BLaER1 treated with 17β-estradiol and CSF1 and Interleukin-3, amounts not matched to agents 10 nM and 100 nM (cell line): ENCODE data around the gene CWC27.

Experiments used
- H3K27ac ChIP-seq, 11 experiments: shearing (Covaris generic); formaldehyde crosslinking; 2 replicates each; pipeline ENCODE4 v1.8.1; 2022
- H3K27me3 ChIP-seq, 11 experiments: shearing (Covaris generic); formaldehyde crosslinking; 2 replicates each; pipeline ENCODE4 v1.8.1; 2022
- H3K36me3 ChIP-seq, 11 experiments: shearing (Covaris generic); formaldehyde crosslinking; 2 replicates each; pipeline ENCODE4 v1.8.1; 2022
- H3K4me1 ChIP-seq, 10 experiments: shearing (Covaris generic); formaldehyde crosslinking; 2 replicates each; pipeline ENCODE4 v1.8.1; 2022
- H3K4me2 ChIP-seq, 11 experiments: shearing (Covaris generic); formaldehyde crosslinking; 2 replicates each; pipeline ENCODE4 v1.8.1; 2022
- H3K4me3 ChIP-seq, 10 experiments: shearing (Covaris generic); formaldehyde crosslinking; 2 replicates each; pipeline ENCODE4 v1.8.1; 2022
- H3K9ac ChIP-seq, 11 experiments: shearing (Covaris generic); formaldehyde crosslinking; 2 replicates each; pipeline ENCODE4 v1.8.1; 2022
- H3K9me3 ChIP-seq, 11 experiments: shearing (Covaris generic); formaldehyde crosslinking; replicated peaks in 1 of 11; 2 replicates each; pipeline ENCODE4 v1.8.1; 2022
- H4K20me1 ChIP-seq, 11 experiments: shearing (Covaris generic); formaldehyde crosslinking; 2 replicates each; pipeline ENCODE4 v1.8.1; 2022
- Cebpa-rat ChIP-seq, 11 experiments: shearing (Covaris generic); IDR thresholded peaks; 2 replicates each; pipeline ENCODE4 v1.8.1; 2022

The CWC27 gene

DNA sequence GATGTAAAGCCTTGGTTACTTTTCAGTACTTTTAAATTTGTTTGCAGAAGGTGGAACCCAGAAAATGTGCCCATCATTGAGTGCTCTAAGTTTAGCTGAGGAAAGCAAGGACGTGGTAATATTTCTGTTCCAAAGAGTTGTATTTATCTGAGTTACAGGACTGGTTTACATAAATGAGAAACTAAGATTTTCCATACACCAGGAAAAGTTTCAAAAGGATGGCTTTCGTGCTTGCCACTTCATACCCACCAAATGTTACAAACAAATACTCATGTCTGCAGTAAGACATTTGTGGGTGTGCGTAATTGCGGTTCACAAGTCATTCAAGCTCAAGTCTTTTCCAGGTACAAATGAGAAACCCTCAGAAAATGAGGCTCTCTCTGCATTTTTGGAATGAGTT is 68.1 kb downstream of the CWC27 start:
- no peak for TF ChIP-seq Cebpa-rat (IDR thresholded peaks at IDR 0.05)
- Histone ChIP-seq H3K4me2 (no peak overlapping the region), H3K36me3 (peaks cover 8 to 20% (median 13%) of the 10 kb centered on the region in 11 experiments; a peak in 19 of 22 replicates), H3K9me3 (0 out of 22 replicates have a peak, but pooled peaks cover 0 to 6% (median 0%) of the 10 kb centered on the region in 11 experiments), H3K27ac (no peak overlapping the region), H3K9ac (no peak overlapping the region), H3K4me3 (no peak overlapping the region), H3K27me3 (no peaks in the 10 kb centered on the region), H4K20me1 (no peaks in the 10 kb centered on the region), H3K4me1 (peaks cover 0 to 11% (median 0%) of the 10 kb centered on the region in 10 experiments; a peak in 1 of 20 replicates)

DNA sequence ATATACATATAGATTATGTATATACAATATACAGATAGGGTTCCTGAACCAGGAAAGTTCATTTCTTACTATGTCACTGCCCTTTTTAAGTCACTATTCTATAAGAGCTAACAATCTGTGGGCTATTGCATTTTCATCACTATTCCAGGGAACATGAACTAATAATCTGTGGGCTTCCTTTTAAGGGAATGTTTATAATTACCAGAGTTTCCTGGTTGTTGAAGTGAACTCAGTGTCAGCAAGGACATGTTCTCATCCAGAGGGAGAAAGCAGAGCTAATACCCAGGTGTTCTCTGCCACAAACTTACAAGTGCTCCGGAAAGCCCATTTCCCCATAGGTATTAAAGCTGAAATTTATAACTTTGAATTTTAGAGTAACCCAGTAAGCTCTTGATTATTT is 69.6 kb downstream of the CWC27 start:
- H3K4me3 ChIP-seq = no peak overlapping the region
- no peaks in the 10 kb centered on the region for H4K20me1 ChIP-seq
- H3K4me2 ChIP-seq = no peak overlapping the region
- peaks cover 0 to 11% (median 0%) of the 10 kb centered on the region in 10 experiments; a peak in 1 of 20 replicates for H3K4me1 ChIP-seq
- TF ChIP-seq Cebpa-rat (IDR thresholded peaks at IDR 0.05) = no peak
- peaks cover 9 to 30% (median 19%) of the 10 kb centered on the region in 11 experiments; a peak in 20 of 22 replicates for H3K36me3 ChIP-seq
- no peak overlapping the region for H3K9ac ChIP-seq
- H3K9me3 ChIP-seq = 0 out of 22 replicates have a peak, but pooled peaks cover 0 to 6% (median 0%) of the 10 kb centered on the region in 11 experiments
- H3K27me3 ChIP-seq = no peaks in the 10 kb centered on the region
- no peak overlapping the region for H3K27ac ChIP-seq

DNA sequence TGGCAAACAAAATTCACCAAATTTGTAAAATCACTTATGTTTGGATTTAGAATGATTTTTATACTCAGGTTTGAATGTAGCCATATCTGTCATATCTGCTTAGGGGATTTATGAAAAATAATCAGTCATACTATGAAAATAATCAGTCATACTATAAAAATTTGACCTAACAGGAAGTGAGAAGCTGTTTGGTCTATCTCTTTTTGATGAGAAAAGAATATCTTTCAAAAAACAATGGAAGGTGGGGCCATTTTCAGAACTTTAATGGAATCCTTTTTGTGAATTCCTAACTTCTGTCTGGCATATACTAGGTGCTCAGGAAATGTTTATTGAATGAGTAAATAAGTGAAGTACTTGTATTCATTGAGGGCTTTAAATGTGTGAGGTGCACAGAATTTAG is 70.1 kb downstream of the CWC27 start:
- Histone ChIP-seq H3K4me2 (no peak overlapping the region), H3K36me3 (peaks cover 9 to 34% (median 22%) of the 10 kb centered on the region in 11 experiments; a peak in 21 of 22 replicates), H4K20me1 (no peaks in the 10 kb centered on the region), H3K4me1 (peaks cover 0 to 11% (median 0%) of the 10 kb centered on the region in 10 experiments; a peak in 1 of 20 replicates), H3K27me3 (no peaks in the 10 kb centered on the region), H3K9me3 (peaks cover 0 to 7% (median 2%) of the 10 kb centered on the region in 11 experiments; a peak in 14 of 22 replicates), H3K27ac (no peak overlapping the region), H3K9ac (no peak overlapping the region), H3K4me3 (no peak overlapping the region)
- TF ChIP-seq Cebpa-rat (IDR thresholded peaks at IDR 0.05) = no peak

DNA sequence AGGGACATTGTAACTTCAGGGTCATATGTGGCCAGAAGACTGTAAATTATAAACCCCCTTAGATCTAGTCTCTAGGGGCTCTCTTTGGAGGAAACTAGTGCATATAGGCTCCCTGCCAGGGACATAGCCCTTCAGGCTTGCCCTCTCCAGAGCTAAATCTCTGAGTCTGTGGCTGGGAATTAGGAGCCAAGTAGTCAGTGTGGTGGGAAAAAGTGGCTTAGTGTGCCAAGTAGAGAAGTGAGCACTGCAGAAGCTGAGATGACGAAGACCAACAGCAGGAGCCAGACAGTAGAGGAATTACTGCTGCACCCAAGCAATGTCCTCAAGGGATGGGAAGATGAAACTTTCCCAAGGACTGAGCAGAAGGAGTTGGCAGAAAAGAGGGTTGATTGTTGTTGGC is 71.2 kb downstream of the CWC27 start:
- Histone ChIP-seq H3K27me3 (no peaks in the 10 kb centered on the region), H3K9ac (no peak overlapping the region), H4K20me1 (no peaks in the 10 kb centered on the region), H3K4me1 (peaks cover 0 to 11% (median 0%) of the 10 kb centered on the region in 10 experiments; a peak in 1 of 20 replicates), H3K27ac (no peak overlapping the region), H3K36me3 (peaks cover 20 to 45% (median 32%) of the 10 kb centered on the region in 11 experiments), H3K9me3 (peaks cover 11 to 19% (median 13%) of the 10 kb centered on the region in 11 experiments), H3K4me2 (no peak overlapping the region), H3K4me3 (no peak overlapping the region)
- TF ChIP-seq Cebpa-rat (IDR thresholded peaks at IDR 0.05) = no peak

DNA sequence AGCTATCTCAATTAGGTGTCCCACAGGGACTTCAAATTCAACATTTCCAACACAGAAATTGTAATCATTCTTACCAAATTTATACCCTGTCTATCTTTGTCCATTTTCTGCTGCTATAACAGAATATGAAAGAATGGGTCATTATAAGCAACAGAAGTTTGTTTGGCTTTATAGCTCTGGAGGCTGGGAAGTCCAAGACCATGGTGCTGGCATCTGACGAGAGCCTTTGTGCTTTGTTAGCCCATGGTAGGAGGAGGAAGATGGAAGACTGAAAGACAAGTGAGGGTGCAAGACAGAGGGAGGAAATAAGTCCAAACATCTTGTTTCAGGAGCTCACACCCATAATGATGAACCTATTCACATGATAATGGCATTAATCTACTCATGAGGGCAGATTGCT is 72.2 kb downstream of the CWC27 start:
- H3K27ac ChIP-seq = no peak overlapping the region
- peaks cover 21 to 29% (median 23%) of the 10 kb centered on the region in 11 experiments for H3K9me3 ChIP-seq
- no peaks in the 10 kb centered on the region for H4K20me1 ChIP-seq
- no peak for TF ChIP-seq Cebpa-rat (IDR thresholded peaks at IDR 0.05)
- H3K4me1 ChIP-seq = peaks cover 0 to 11% (median 0%) of the 10 kb centered on the region in 10 experiments; a peak in 1 of 20 replicates
- H3K9ac ChIP-seq = no peak overlapping the region
- H3K4me3 ChIP-seq = no peak overlapping the region
- no peak overlapping the region for H3K4me2 ChIP-seq
- no peaks in the 10 kb centered on the region for H3K27me3 ChIP-seq
- peaks cover 30 to 55% (median 42%) of the 10 kb centered on the region in 11 experiments for H3K36me3 ChIP-seq

DNA sequence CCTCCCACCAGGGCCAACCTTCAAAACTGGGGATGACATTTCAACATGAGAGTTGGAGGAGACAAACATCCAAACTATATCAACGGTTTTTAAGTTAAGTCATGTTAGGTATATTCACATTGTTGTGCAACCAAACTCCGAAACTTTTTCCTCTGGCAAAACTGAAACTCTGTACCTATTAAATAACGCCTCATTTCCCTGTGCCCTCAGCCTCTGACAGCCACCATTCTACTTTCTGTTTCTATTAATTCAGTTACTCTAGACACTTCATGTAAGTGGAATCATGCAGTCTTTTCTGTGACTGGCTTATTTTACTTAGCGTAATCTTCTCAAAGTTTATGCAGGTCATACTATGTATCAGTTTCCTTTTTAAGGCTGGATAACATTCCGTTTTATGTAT is 85.0 kb downstream of the CWC27 start:
- Histone ChIP-seq H3K4me1 (no peaks in the 10 kb centered on the region), H3K9ac (no peak overlapping the region), H3K4me2 (no peak overlapping the region), H4K20me1 (no peaks in the 10 kb centered on the region), H3K36me3 (peaks cover 0 to 21% (median 8%) of the 10 kb centered on the region in 11 experiments; a peak in 8 of 22 replicates), H3K27ac (no peak overlapping the region), H3K4me3 (no peak overlapping the region), H3K27me3 (no peaks in the 10 kb centered on the region), H3K9me3 (no peaks in the 10 kb centered on the region)
- no peak for TF ChIP-seq Cebpa-rat (IDR thresholded peaks at IDR 0.05)

DNA sequence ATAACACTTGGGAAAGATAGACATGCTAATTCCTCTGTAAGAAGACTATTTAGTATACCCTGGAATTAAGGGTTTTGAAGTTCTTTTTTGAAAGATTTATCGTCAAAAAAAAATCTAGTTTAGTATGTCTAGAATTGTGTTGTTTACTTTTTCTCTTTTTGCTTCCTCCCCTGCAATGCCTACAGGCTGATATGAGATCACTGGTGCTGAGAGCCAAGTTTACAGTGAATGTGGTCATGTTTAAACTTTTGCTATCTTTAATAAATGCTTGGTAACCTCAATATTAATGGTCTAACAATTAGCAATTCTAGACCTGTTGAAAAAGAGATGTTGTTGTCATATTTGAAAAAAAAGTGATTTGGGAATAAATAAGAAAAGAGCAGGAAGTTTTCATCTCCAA is 86.1 kb downstream of the CWC27 start:
- Histone ChIP-seq H3K4me2 (no peak overlapping the region), H3K27me3 (no peaks in the 10 kb centered on the region), H3K27ac (no peak overlapping the region), H3K36me3 (peaks cover 0 to 14% (median 8%) of the 10 kb centered on the region in 11 experiments; a peak in 8 of 22 replicates), H3K4me3 (no peak overlapping the region), H3K9me3 (no peaks in the 10 kb centered on the region), H3K9ac (no peak overlapping the region), H3K4me1 (no peaks in the 10 kb centered on the region), H4K20me1 (no peaks in the 10 kb centered on the region)
- no peak for TF ChIP-seq Cebpa-rat (IDR thresholded peaks at IDR 0.05)

DNA sequence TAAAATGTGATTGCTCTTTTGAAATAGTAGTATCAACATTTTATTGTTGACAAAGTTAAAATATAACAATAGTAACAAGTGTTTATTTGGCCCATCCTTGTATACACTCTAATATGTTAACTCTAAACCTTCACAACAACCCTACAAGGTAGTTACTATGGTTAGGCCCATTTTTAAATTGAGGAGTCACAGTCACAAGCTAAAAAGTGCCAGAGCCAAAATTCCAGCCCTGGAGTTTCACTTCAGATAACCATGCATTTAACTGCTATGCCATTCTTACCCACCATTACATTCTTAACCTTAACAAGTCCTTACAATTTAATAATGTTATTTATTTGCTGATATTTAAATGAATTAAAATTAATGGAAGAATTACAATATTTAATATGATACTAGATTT is 91.2 kb downstream of the CWC27 start:
- no peak overlapping the region for H3K27ac ChIP-seq
- H3K9me3 ChIP-seq = no peaks in the 10 kb centered on the region
- H4K20me1 ChIP-seq = no peaks in the 10 kb centered on the region
- H3K4me3 ChIP-seq = no peak overlapping the region
- no peak overlapping the region for H3K4me2 ChIP-seq
- no peak for TF ChIP-seq Cebpa-rat (IDR thresholded peaks at IDR 0.05)
- H3K27me3 ChIP-seq = no peaks in the 10 kb centered on the region
- no peaks in the 10 kb centered on the region for H3K4me1 ChIP-seq
- no peak overlapping the region for H3K9ac ChIP-seq
- peaks cover 0 to 8% (median 0%) of the 10 kb centered on the region in 11 experiments; a peak in 2 of 22 replicates for H3K36me3 ChIP-seq

DNA sequence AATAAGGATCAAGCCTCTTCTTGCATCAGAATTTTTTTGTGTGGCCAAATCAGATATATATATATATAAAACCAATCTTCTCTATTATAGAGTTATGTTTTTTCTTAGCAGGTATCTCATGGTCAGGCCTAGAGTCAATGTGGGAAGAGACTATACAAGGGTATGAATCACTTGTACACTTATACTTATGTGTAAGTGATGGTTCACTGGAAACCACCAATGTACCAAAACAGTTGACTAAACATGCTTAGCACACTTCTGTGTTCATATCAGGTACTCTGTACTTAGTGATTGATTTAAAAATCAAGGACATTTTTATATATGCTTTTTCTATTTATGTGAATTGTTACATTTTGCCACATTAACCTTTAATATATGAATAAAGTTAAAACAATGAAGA is 92.6 kb downstream of the CWC27 start:
- peaks cover 0 to 8% (median 0%) of the 10 kb centered on the region in 11 experiments; a peak in 2 of 22 replicates for H3K36me3 ChIP-seq
- TF ChIP-seq Cebpa-rat (IDR thresholded peaks at IDR 0.05) = no peak
- no peak overlapping the region for H3K4me3 ChIP-seq
- H3K4me2 ChIP-seq = no peak overlapping the region
- no peaks in the 10 kb centered on the region for H3K4me1 ChIP-seq
- no peak overlapping the region for H3K9ac ChIP-seq
- H3K27ac ChIP-seq = no peak overlapping the region
- no peaks in the 10 kb centered on the region for H4K20me1 ChIP-seq
- no peaks in the 10 kb centered on the region for H3K27me3 ChIP-seq
- no peaks in the 10 kb centered on the region for H3K9me3 ChIP-seq

DNA sequence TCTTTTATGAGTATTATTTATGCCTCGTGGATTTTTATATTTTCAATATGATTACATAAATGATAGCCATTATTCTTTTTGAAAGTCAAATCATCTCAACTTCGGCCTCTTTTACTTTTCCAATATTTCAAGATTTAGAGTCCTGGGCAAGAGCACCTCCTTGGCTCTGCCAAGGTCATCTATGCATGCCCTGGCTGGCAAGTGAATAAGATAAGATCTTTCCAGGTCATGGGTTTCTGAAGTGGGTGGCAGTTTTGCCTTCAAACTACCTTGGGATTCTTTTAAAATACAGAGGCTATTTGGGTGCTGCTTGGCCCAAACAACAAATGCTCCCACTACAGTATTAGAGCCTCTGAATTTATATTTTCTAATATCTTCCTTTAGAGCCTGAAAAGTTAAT is 95.4 kb downstream of the CWC27 start:
- Histone ChIP-seq H3K4me3 (no peak overlapping the region), H3K9ac (no peak overlapping the region), H3K4me2 (no peak overlapping the region), H4K20me1 (no peaks in the 10 kb centered on the region), H3K4me1 (no peaks in the 10 kb centered on the region), H3K27me3 (no peaks in the 10 kb centered on the region), H3K27ac (no peak overlapping the region), H3K9me3 (no peaks in the 10 kb centered on the region), H3K36me3 (peaks cover 0 to 8% (median 0%) of the 10 kb centered on the region in 11 experiments; a peak in 1 of 22 replicates)
- TF ChIP-seq Cebpa-rat (IDR thresholded peaks at IDR 0.05) = no peak
